H1 (cell line): ENCODE data around the gene PRKCZ. TPM values are rescaled to one million over a fixed set of nuclear protein-coding genes. Genes with fewer than 3 reads are reported as not detected.
A peak's percentile ranks its signal among the peaks of the same experiment; 100 is the strongest.

ENCODE experiments used
- CTCF ChIA-PET: fragments of 300-600 bp; sonication (Branson Sonifier 250); formaldehyde crosslinking; loops from one replicate; lab custom pipeline; 2021; ENCODE audit not compliant: partially characterized antibody; lab: Charles Lee
- POLR2A ChIA-PET: fragments of 300-600 bp; sonication (Branson Sonifier 250); formaldehyde crosslinking; loops from one replicate; lab custom pipeline; 2021; ENCODE audit warnings: inconsistent platforms; ENCODE audit not compliant: partially characterized antibody; lab: Charles Lee
- DNase-seq, 2 experiments: peaks; one replicate each; pipeline versions ENCODE4 v3.0.0 to v3.0.0-alpha.2; 2010 to 2022; ENCODE audit warnings: low spot score in 2 of 2, low read depth in 1 of 2, mixed read lengths in 1 of 2
- FAIRE-seq: peaks from 2 replicates; lab custom pipeline; 2011; peaks lifted over from hg19 to GRCh38; lab: Jason Lieb, UNC
- H2AFZ ChIP-seq: 2 replicates; pipeline ENCODE4 v1.8.1; 2012; ENCODE audit warnings: low read length, inconsistent platforms
- H2AK5ac ChIP-seq: 2 replicates; pipeline ENCODE4 v1.6.1; 2013; ENCODE audit warnings: low read depth, low read length
- H2BK120ac ChIP-seq: replicated peaks from 2 replicates; pipeline ENCODE3; 2013; ENCODE audit warnings: low read depth, low read length, inconsistent platforms
- H2BK12ac ChIP-seq: 2 replicates; pipeline ENCODE4 v1.6.1; 2013; ENCODE audit warnings: low read depth, low read length
- H2BK15ac ChIP-seq: 2 replicates; pipeline ENCODE4 v1.6.1; 2013; ENCODE audit warnings: low read length
- H2BK20ac ChIP-seq: 2 replicates; pipeline ENCODE4 v1.6.1; 2013; ENCODE audit warnings: low read length
- H2BK5ac ChIP-seq: 2 replicates; pipeline ENCODE4 v1.6.1; 2013; ENCODE audit warnings: low read depth, low read length
- H3K14ac ChIP-seq: 2 replicates; pipeline ENCODE4 v1.6.1; 2013; ENCODE audit warnings: inconsistent platforms; ENCODE audit not compliant: insufficient read length
- H3K18ac ChIP-seq: 2 replicates; pipeline ENCODE4 v1.6.1; 2013; ENCODE audit warnings: low read length; ENCODE audit errors: extremely low read depth
- H3K23ac ChIP-seq: 2 replicates; pipeline ENCODE4 v1.6.1; 2013; ENCODE audit warnings: inconsistent platforms; ENCODE audit not compliant: insufficient read length
- H3K23me2 ChIP-seq: 2 replicates; pipeline ENCODE4 v1.6.1; 2013; ENCODE audit warnings: low read depth, low read length
- H3K27ac ChIP-seq: 2 replicates; pipeline ENCODE4 v1.6.1; 2011; ENCODE audit warnings: low read depth, low read length, inconsistent platforms
- H3K27me3 ChIP-seq, 4 experiments: replicated peaks in 1 of 4; 1 replicate in 1 of 4; 2 replicates in 3 of 4; pipeline versions ENCODE4 v1.6.1 to v1.8.1; 2011 to 2013; ENCODE audit warnings: low read length in 3 of 4, mild to moderate bottlenecking in 3 of 4, inconsistent platforms in 2 of 4, mixed read lengths in 2 of 4, moderate library complexity in 1 of 4; ENCODE audit not compliant: control insufficient read depth in 3 of 4, insufficient read depth in 3 of 4; ENCODE audit errors: extremely low read depth in 1 of 4
- H3K36me3 ChIP-seq, 4 experiments: 2 replicates each; pipeline versions ENCODE4 v1.6.1 to v1.8.1; 2011 to 2013; ENCODE audit warnings: mild to moderate bottlenecking in 4 of 4, low read length in 3 of 4, moderate library complexity in 2 of 4, control low read depth in 1 of 4, inconsistent platforms in 1 of 4; ENCODE audit not compliant: insufficient read depth in 4 of 4, control insufficient read depth in 2 of 4
- H3K4ac ChIP-seq: replicated peaks from 2 replicates; pipeline ENCODE3; 2013; ENCODE audit warnings: low read length, low read depth, mixed read lengths, inconsistent platforms; ENCODE audit not compliant: insufficient read length
- H3K4me1 ChIP-seq, 4 experiments: replicated peaks in 1 of 4; 1 replicate in 1 of 4; 2 replicates in 3 of 4; pipeline versions ENCODE4 v1.6.1 to v1.8.1; 2011 to 2013; ENCODE audit warnings: low read length in 3 of 4, inconsistent platforms in 2 of 4, mixed read lengths in 1 of 4; ENCODE audit not compliant: insufficient read depth in 4 of 4, control insufficient read depth in 3 of 4
- H3K4me2 ChIP-seq, 2 experiments: 2 replicates each; pipeline versions ENCODE4 v1.6.1 to v1.8.1; 2011 to 2013; ENCODE audit warnings: low read depth in 2 of 2, low read length in 2 of 2, control low read depth in 1 of 2, inconsistent platforms in 1 of 2, mild to moderate bottlenecking in 1 of 2; ENCODE audit not compliant: insufficient read depth in 1 of 2
- H3K4me3 ChIP-seq, 4 experiments: fragments of 200-600, 300-600 bp in 1 of 4; sonication (generic), shearing (Covaris generic), sonication (Bioruptor Twin) in 1 of 4; 2 replicates each; pipeline versions ENCODE4 v1.5.1 to v1.8.1; 2011 to 2016; ENCODE audit warnings: low read length in 4 of 4, low read depth in 3 of 4, control low read depth in 2 of 4, inconsistent platforms in 2 of 4, mild to moderate bottlenecking in 2 of 4, mixed read lengths in 1 of 4, moderate library complexity in 1 of 4; ENCODE audit not compliant: insufficient read depth in 2 of 4; ENCODE audit errors: extremely low read depth in 1 of 4
- H3K56ac ChIP-seq: replicated peaks from 2 replicates; pipeline ENCODE3; 2013; ENCODE audit warnings: low read depth, mild to moderate bottlenecking, mixed read lengths, low read length, inconsistent platforms; ENCODE audit not compliant: insufficient read length
- H3K79me1 ChIP-seq: 2 replicates; pipeline ENCODE4 v1.6.1; 2013; ENCODE audit warnings: low read depth, low read length, control low read depth
- H3K79me2 ChIP-seq, 2 experiments: 2 replicates each; pipeline versions ENCODE4 v1.6.1 to v1.8.1; 2012 to 2013; ENCODE audit warnings: low read length in 2 of 2, mild to moderate bottlenecking in 2 of 2, inconsistent platforms in 1 of 2; ENCODE audit not compliant: insufficient read depth in 2 of 2, control insufficient read depth in 1 of 2
- H3K9ac ChIP-seq, 4 experiments: replicated peaks in 1 of 4; 1 replicate in 1 of 4; 2 replicates in 3 of 4; pipeline versions ENCODE4 v1.6.1 to v1.8.1; 2011 to 2013; ENCODE audit warnings: low read depth in 3 of 4, low read length in 3 of 4, control low read depth in 2 of 4, mild to moderate bottlenecking in 2 of 4, moderate library complexity in 2 of 4, inconsistent platforms in 1 of 4; ENCODE audit errors: extremely low read depth in 1 of 4
- H3K9me3 ChIP-seq, 2 experiments: 2 replicates each; pipeline versions ENCODE4 v1.6.1 to v1.8.1; 2012 to 2013; ENCODE audit warnings: mild to moderate bottlenecking in 2 of 2, moderate library complexity in 2 of 2, control low read depth in 1 of 2, inconsistent platforms in 1 of 2, low read depth in 1 of 2, low read length in 1 of 2, mixed read lengths in 1 of 2; ENCODE audit not compliant: insufficient read depth in 2 of 2
- H4K20me1 ChIP-seq, 2 experiments: replicated peaks in 1 of 2; 2 replicates each; pipeline versions ENCODE3 to v1.8.1; 2011 to 2013; ENCODE audit warnings: inconsistent platforms in 2 of 2, low read length in 2 of 2, mild to moderate bottlenecking in 1 of 2; ENCODE audit not compliant: insufficient read depth in 2 of 2, control insufficient read depth in 1 of 2
- H4K5ac ChIP-seq: 2 replicates; pipeline ENCODE4 v1.6.1; 2013; ENCODE audit warnings: low read length, low read depth, mixed read lengths, inconsistent platforms; ENCODE audit not compliant: insufficient read length
- H4K8ac ChIP-seq: 2 replicates; pipeline ENCODE4 v1.8.0; 2013; ENCODE audit warnings: mild to moderate bottlenecking, moderate library complexity, low read length, inconsistent platforms; ENCODE audit not compliant: insufficient read depth; ENCODE audit errors: extremely low read depth
- H4K91ac ChIP-seq: replicated peaks from 2 replicates; pipeline ENCODE3; 2013; ENCODE audit warnings: low read length, mixed read lengths, inconsistent platforms; ENCODE audit not compliant: insufficient read length
- EGR1 ChIP-seq: IDR thresholded peaks from 2 replicates; pipeline ENCODE4 v1.6.1; 2011; ENCODE audit warnings: low read depth, low read length, borderline replicate concordance
- GTF2F1 ChIP-seq: IDR thresholded peaks from 2 replicates; pipeline ENCODE4 v1.6.1; 2012; ENCODE audit warnings: low read depth, low read length, improper control_type of control experiment, borderline replicate concordance
- SP4 ChIP-seq: IDR thresholded peaks from 2 replicates; pipeline ENCODE4 v1.6.1; 2012; ENCODE audit warnings: low read length, inconsistent platforms
- WGBS, 2 experiments: shearing (Covaris generic) in 1 of 2; methylation state at CpG; one replicate each; pipeline versions ENCODE4 v1.1.6 to v1.1.7; 2013 to 2015; ENCODE audit warnings: low lambda C conversion rate in 2 of 2, mixed read lengths in 2 of 2, inconsistent platforms in 1 of 2, low coverage in 1 of 2, missing lambda C conversion rate in 1 of 2; ENCODE audit not compliant: insufficient replicate concordance in 2 of 2, insufficient coverage in 1 of 2, insufficient read length in 1 of 2; ENCODE audit errors: extremely low coverage in 1 of 2, missing lambda C conversion rate in 1 of 2; 5-methylcytosine and 5-hydroxymethylcytosine counted together
- polyA plus RNA-seq, 7 experiments: library from polyadenylated mRNA; depleted of rRNA in 3 of 7; stranded (reverse) in 5 of 7; unstranded in 2 of 7; fragments of >200 nt in 5 of 7; fragments of 200-250 nt in 2 of 7; gene quantifications; 1 replicate in 5 of 7; 2 replicates in 1 of 7; 4 replicates in 1 of 7; pipeline versions ENCODE4 v1.2.1 to v1.2.3, GENCODE V29; 2011 to 2013; ENCODE audit warnings: missing spikeins in 2 of 7, mixed read lengths in 2 of 7
- total RNA-seq: library from RNA; stranded (reverse); fragmentation: NEBNext Ultra II Directional; extraction: Animal tissue kit (Norgen Biotek cat#: 25700); gene quantifications from 2 replicates; pipeline ENCODE4 v1.2.1, GENCODE V29; 2021

PRKCZ gene
- total and polyA plus RNA-seq, 2 of the 8 experiments (the other 6 are each of a cell fraction or from before 2014, with no cell fraction given): 37.4 to 45.1 TPM

DNA sequence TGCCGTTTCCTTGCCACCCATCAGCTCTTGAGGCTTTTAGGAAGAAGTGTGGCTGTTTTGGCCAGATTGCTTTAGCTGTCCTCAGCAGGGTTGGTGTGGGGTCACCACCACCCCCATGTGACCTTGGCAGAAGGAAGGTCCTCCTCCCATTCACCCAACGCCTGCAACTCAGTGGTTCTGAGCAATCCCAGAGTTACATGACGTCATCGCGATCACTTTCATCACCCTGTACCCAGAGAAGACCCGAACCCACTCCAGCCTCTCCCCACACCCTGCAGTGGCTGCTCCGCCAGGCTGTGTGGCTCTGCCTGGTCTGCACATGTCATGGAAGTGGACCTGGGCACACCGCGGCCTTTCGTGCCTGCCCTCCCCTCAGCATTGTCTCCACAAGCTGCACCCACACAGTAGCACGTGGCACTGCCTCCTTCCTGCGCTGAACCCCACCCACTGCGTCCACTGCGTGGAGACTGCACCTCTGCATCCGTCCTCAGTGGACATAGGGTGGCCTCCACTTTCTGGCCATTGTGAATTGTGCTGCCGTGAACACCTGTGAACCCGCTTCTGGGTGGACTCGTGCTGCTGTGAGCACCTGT lies 127.8 kb downstream of the PRKCZ start:
- DNase-seq (no peak), FAIRE-seq (no peak)
- Histone ChIP-seq H3K27me3 (no peaks in the 10 kb centered on the region), H2BK15ac (no peak overlapping the region), H2BK120ac (no peak overlapping the region), H3K56ac (no peak overlapping the region), H2BK12ac (no peak overlapping the region), H3K4me3 (no peak overlapping the region), H3K4me2 (no peak overlapping the region), H3K79me2 (no peaks in the 10 kb centered on the region), H3K9me3 (no peaks in the 10 kb centered on the region), H3K79me1 (no peaks in the 10 kb centered on the region), H3K23me2 (no peaks in the 10 kb centered on the region; the same call in 1 of the 2 replicates), H3K14ac (no peak overlapping the region), H2BK20ac (no peak overlapping the region), H2AFZ (no peak overlapping the region), H3K9ac (no peak overlapping the region), H4K91ac (no peak overlapping the region), H3K36me3 (peaks cover 0 to 9% (median 4%) of the 10 kb centered on the region in 4 experiments; a peak in 5 of 8 replicates), H4K8ac (no peak overlapping the region), H2BK5ac (peak overlapping the region; percentile 2; the same call in 1 of the 2 replicates), H4K5ac (no peak overlapping the region), H4K20me1 (peaks cover 0 to 10% of the 10 kb centered on the region in 2 experiments), H2AK5ac (no peak overlapping the region), H3K4me1 (no peaks in the 10 kb centered on the region; a peak in 2 of 7 replicates), H3K23ac (no peak overlapping the region), H3K18ac (no peak overlapping the region), H3K4ac (no peak overlapping the region), H3K27ac (no peak overlapping the region)
- WGBS, 2 experiments: 89% methylated on average over 18 of the region's 18 CpGs; no CpG with 5 or more reads in 1 of the 2 experiments
- ChIA-PET CTCF (interaction anchor here (0.7 kb wide), 1 partner anchor 14 kb away, joined by 3 read pairs; no protein-coding TSS in a partner anchor), POLR2A (interaction anchor here (1.1 kb wide), 1 partner anchor 10 kb away, joined by 5 read pairs; no protein-coding TSS in a partner anchor)
- TF ChIP-seq GTF2F1 (no peak), SP4 (no peak), EGR1 (no peak)
